Astrocyte (in vitro differentiated cells and primary cell): Measurements from ENCODE around the gene ATP6V0D1.

Source experiments
- CTCF ChIP-seq: IDR thresholded peaks from 2 replicates; pipeline ENCODE4 v1.5.1; 2011; ENCODE audit warnings: low read depth, mild to moderate bottlenecking, inconsistent platforms, low read length, moderate library complexity; ENCODE audit not compliant: insufficient read depth
- EZH2 ChIP-seq: IDR thresholded peaks from 2 replicates; pipeline ENCODE4 v1.6.1; 2012; ENCODE audit warnings: mild to moderate bottlenecking, low read length, inconsistent platforms; ENCODE audit not compliant: insufficient read depth

GRCh38 chr16:67466581-67466980 is 14.4 kb downstream of the ATP6V0D1 start:
- TF ChIP-seq CTCF (no peak), EZH2 (no peak)
